K562 (cell line): Measurements from ENCODE around the gene IGIP. TPM values are rescaled to one million over a fixed set of nuclear protein-coding genes. Genes with fewer than 3 reads are reported as not detected.
A peak's percentile ranks its signal among the peaks of the same experiment; 100 is the strongest.

ENCODE experiments used
- ATAC-seq: fragments of 200-7000 bp; cut with Tn5 transposase; 3 replicates; pipeline ENCODE4 v1.9.1; 2020; ENCODE audit warnings: moderate library complexity
- BruUV-seq: library from RNA; stranded (reverse); fragments of 400-500 nt; replicated peaks from 2 replicates; lab custom pipeline; 2021; lab: Mats Ljungman, UMichigan
- CTCF ChIA-PET: fragments of 300-600 bp; formaldehyde crosslinking; extraction: SDS; loops from one replicate; lab custom pipeline; 2021; ENCODE audit warnings: low intra/inter-chr PET ratio; lab: Yijun Ruan, JAX
- POLR2A ChIA-PET: fragments of 300-600, 350-650 bp; sonication (Branson Sonifier 250); formaldehyde crosslinking; extraction: SDS; loops from one replicate; lab custom pipeline; 2021; ENCODE audit warnings: antibody characterized with exemption, inconsistent platforms; lab: Yijun Ruan, JAX
- DNase-seq, 4 experiments: peaks; one replicate each; pipeline versions ENCODE4 v3.0.0 to v3.0.0-alpha.2; 2011 to 2018; ENCODE audit warnings: low spot score in 3 of 4, mixed read lengths in 3 of 4; ENCODE audit errors: extremely low read depth in 1 of 4
- FAIRE-seq: peaks from 2 replicates; lab custom pipeline; 2011; peaks lifted over from hg19 to GRCh38; lab: Jason Lieb, UNC
- H2AFZ ChIP-seq: 2 replicates; pipeline ENCODE4 v1.6.0; 2011; ENCODE audit warnings: low read depth, low read length, control low read depth, inconsistent platforms
- H3K27ac ChIP-seq: fragments of 200-600 bp; 3 replicates; pipeline ENCODE4 v1.8.0; 2011; ENCODE audit warnings: low read depth, mild to moderate bottlenecking, control low read depth, inconsistent platforms, low read length, moderate library complexity, mixed read lengths; ENCODE audit errors: extremely low read depth
- H3K27me3 ChIP-seq, 2 experiments: fragments of 300-600 bp in 1 of 2; 2 replicates in 1 of 2; 3 replicates in 1 of 2; pipeline versions ENCODE4 v1.6.0 to v1.8.0; 2011; ENCODE audit warnings: inconsistent platforms in 2 of 2, low read length in 2 of 2, mild to moderate bottlenecking in 1 of 2, mixed read lengths in 1 of 2, moderate library complexity in 1 of 2; ENCODE audit not compliant: control insufficient read depth in 2 of 2, insufficient read depth in 2 of 2
- H3K36me3 ChIP-seq: fragments of 300-600 bp; 3 replicates; pipeline ENCODE4 v1.8.0; 2011; ENCODE audit warnings: mild to moderate bottlenecking, low read length, inconsistent platforms; ENCODE audit not compliant: control insufficient read depth, insufficient read depth
- H3K4me1 ChIP-seq, 2 experiments: fragments of 200-600 bp in 1 of 2; replicated peaks in 1 of 2; 2 replicates in 1 of 2; 3 replicates in 1 of 2; pipeline versions ENCODE4 v1.5.1 to v1.8.0; 2011; ENCODE audit warnings: inconsistent platforms in 2 of 2, low read length in 2 of 2, mild to moderate bottlenecking in 1 of 2, mixed read lengths in 1 of 2, moderate library complexity in 1 of 2; ENCODE audit not compliant: control insufficient read depth in 2 of 2, insufficient read depth in 2 of 2
- H3K4me2 ChIP-seq: 2 replicates; pipeline ENCODE4 v1.6.1; 2011; ENCODE audit warnings: low read length, control low read depth, inconsistent platforms, mixed read lengths; ENCODE audit not compliant: insufficient read depth
- H3K4me3 ChIP-seq: fragments of 200-600 bp; sonication (generic), shearing (Covaris generic); 2 replicates; pipeline ENCODE4 v1.5.1; 2016; ENCODE audit warnings: control low read depth, inconsistent platforms
- H3K79me2 ChIP-seq: fragments of 200-600 bp; 3 replicates; pipeline ENCODE4 v1.8.0; 2011; ENCODE audit warnings: low read length, inconsistent platforms; ENCODE audit not compliant: control insufficient read depth, insufficient read depth
- H3K9ac ChIP-seq, 2 experiments: 2 replicates each; pipeline versions ENCODE4 v1.6.0 to v1.6.1; 2011; ENCODE audit warnings: low read depth in 2 of 2, low read length in 2 of 2, control low read depth in 1 of 2, inconsistent platforms in 1 of 2, mild to moderate bottlenecking in 1 of 2, mixed read lengths in 1 of 2; ENCODE audit not compliant: insufficient read depth in 1 of 2
- H3K9me1 ChIP-seq: one replicate; pipeline ENCODE4 v1.6.0; 2011; ENCODE audit warnings: inconsistent platforms, mild to moderate bottlenecking, low read length, moderate library complexity; ENCODE audit not compliant: control insufficient read depth, insufficient read depth
- H3K9me3 ChIP-seq: replicated peaks from 2 replicates; pipeline ENCODE4 v1.5.1; 2011; ENCODE audit warnings: low read depth, low read length, inconsistent platforms; ENCODE audit not compliant: control insufficient read depth, insufficient read depth
- H4K20me1 ChIP-seq: replicated peaks from 2 replicates; pipeline ENCODE4 v1.6.1; 2011; ENCODE audit warnings: low read length, inconsistent platforms, mixed read lengths; ENCODE audit not compliant: control insufficient read depth, insufficient read depth
- CC2D1A ChIP-seq: fragments of 450-650 bp; IDR thresholded peaks from 2 replicates; pipeline ENCODE4 v1.6.1; 2017; ENCODE audit warnings: mild to moderate bottlenecking
- ZNF778 ChIP-seq: fragments of 450-650 bp; formaldehyde crosslinking; IDR thresholded peaks from 2 replicates; pipeline ENCODE4 v1.4.0; 2020; ENCODE audit warnings: mild to moderate bottlenecking, moderate library complexity
- WGBS: fragments of 100-300 bp; shearing (Covaris generic); methylation state at CpG from one replicate; pipeline ENCODE4 v1.1.6; 2016; ENCODE audit warnings: low coverage, mixed read lengths; ENCODE audit not compliant: insufficient coverage; ENCODE audit errors: missing lambda C conversion rate; 5-methylcytosine and 5-hydroxymethylcytosine counted together
- in situ Hi-C: fragments of 300-500 bp; cut with MboI; formaldehyde crosslinking; loops from 4 replicates; pipeline ENCODE4 v1.15.0; 2018; ENCODE audit warnings: inconsistent platforms, mixed read lengths
- intact Hi-C: fragments of 100-400 bp; cut with micrococcal nuclease; formaldehyde crosslinking; loops from 2 replicates; pipeline ENCODE4 v1.14.2; 2022
- polyA plus RNA-seq, 8 experiments: library from polyadenylated mRNA; depleted of rRNA in 4 of 8; stranded (reverse) in 5 of 8; unstranded in 3 of 8; fragments of >200 nt; fragmentation: Nextera tagmentation in 2 of 8; fragmentation: Illumina TruSeq in 1 of 8; extraction: Ambion mirVana in 2 of 8; extraction: Trizol in 1 of 8; gene quantifications; 2 replicates each; pipeline versions ENCODE4 v1.2.1 to v1.2.3, GENCODE V29; 2011 to 2014; ENCODE audit warnings: inconsistent platforms in 1 of 8, missing spikeins in 1 of 8
- total RNA-seq, 7 experiments: library from RNA; depleted of rRNA in 6 of 7; stranded (reverse); fragments of >200 nt in 6 of 7; fragmentation: Illumina TruSeq in 2 of 7; extraction: Trizol in 2 of 7; gene quantifications; 2 replicates each; pipeline versions ENCODE4 v1.2.1 to v1.2.3, GENCODE V29; 2011 to 2021; ENCODE audit warnings: low replicate concordance in 1 of 7
- TF ChIP-seq, protein P1 (sequence below), 3 experiments: IDR thresholded peaks in 2 of 3; conservative IDR thresholded peaks in 1 of 3; 2 replicates each; pipeline ENCODE4 v1.5.1; 2011 to 2012; ENCODE audit warnings: low read length in 3 of 3, mild to moderate bottlenecking in 3 of 3, control low read depth in 2 of 3, improper control_type of control experiment in 1 of 3, inconsistent platforms in 1 of 3, low read depth in 1 of 3, mixed read lengths in 1 of 3, moderate library complexity in 1 of 3; ENCODE audit not compliant: insufficient read depth in 2 of 3

Gene IGIP
- total and polyA plus RNA-seq, 9 of the 15 experiments (the other 6 are each of a cell fraction or from before 2014, with no cell fraction given), result 0.52 to 1.6 (median 1.2) TPM

DNA sequence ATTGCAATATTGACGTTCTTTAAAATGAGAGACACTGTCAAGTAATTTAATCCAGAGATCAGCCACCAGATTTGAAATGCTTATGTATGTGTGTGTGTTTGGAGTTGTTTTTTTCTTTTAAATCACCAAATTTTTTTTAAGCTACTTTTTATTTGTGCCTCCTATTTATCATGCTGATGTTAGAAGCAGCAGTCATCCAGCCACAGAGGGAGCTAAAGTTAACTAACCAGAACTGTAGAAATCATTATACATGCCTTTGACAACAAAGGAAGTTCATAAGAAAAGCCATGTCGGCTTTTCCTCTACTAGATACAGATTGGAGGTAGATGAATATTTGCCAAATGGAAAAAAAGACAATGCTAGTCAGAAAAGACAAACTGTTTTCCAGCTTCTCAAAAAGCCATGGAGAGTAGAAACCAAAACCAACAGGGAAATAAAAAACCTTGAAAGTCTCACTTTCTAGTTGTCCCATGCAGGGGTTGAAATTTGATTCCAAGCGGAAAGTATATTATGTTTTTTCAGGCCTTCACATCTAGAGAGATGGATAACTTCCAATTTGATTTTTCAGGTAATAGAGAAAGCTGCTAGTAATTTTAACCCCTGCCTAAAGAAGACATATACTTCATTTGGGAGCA is 7.3 kb upstream of the IGIP start:
- intact Hi-C loops, result loop anchor here (10.0 kb wide), 2 partner anchors 596 to 1496 kb away; partner anchors contain the start of gene DIAPH1
- ATAC-seq, result no peak
- H3K79me2 ChIP-seq, result peaks cover 47% of the 10 kb centered on the region
- TF ChIP-seq ZNF778 (CRISPR knock-in tag), result no peak
- TF ChIP-seq, protein P1, sequence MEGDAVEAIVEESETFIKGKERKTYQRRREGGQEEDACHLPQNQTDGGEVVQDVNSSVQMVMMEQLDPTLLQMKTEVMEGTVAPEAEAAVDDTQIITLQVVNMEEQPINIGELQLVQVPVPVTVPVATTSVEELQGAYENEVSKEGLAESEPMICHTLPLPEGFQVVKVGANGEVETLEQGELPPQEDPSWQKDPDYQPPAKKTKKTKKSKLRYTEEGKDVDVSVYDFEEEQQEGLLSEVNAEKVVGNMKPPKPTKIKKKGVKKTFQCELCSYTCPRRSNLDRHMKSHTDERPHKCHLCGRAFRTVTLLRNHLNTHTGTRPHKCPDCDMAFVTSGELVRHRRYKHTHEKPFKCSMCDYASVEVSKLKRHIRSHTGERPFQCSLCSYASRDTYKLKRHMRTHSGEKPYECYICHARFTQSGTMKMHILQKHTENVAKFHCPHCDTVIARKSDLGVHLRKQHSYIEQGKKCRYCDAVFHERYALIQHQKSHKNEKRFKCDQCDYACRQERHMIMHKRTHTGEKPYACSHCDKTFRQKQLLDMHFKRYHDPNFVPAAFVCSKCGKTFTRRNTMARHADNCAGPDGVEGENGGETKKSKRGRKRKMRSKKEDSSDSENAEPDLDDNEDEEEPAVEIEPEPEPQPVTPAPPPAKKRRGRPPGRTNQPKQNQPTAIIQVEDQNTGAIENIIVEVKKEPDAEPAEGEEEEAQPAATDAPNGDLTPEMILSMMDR (IDR thresholded peaks at IDR 0.05 in 2 of 3, conservative IDR thresholded peaks at IDR 0.05 in 1 of 3; ENCODE audit: insufficient read depth in 2 of 3, low read depth in 1 of 3, low read length in 3 of 3), result 0 out of 6 replicates have a peak, but pooled peaks of 1 of the 3 experiments have one; percentile 2
- TF ChIP-seq CC2D1A, result 0 out of 2 replicates have a peak, but pooled peaks have one; percentile 33
- TF ChIP-seq, all 486 proteins: peak for 2
- WGBS, result 62% methylated on average over 3 of the region's 3 CpGs
- no peak overlapping the region for H3K4me3 ChIP-seq
- H3K27ac ChIP-seq, result no peak overlapping the region
- H3K27me3 ChIP-seq, result no peaks in the 10 kb centered on the region
- in situ Hi-C loops, result no loop called here
- no TSS peak for BruUV-seq
- H3K4me2 ChIP-seq, result no peak overlapping the region
- FAIRE-seq (no peak), DNase-seq (peak in 1 of 4 experiments; percentile 21)
- no peak overlapping the region for H3K9ac ChIP-seq
- H3K9me3 ChIP-seq, result no peaks in the 10 kb centered on the region
- H4K20me1 ChIP-seq, result no peaks in the 10 kb centered on the region; the same call in 1 of the 2 replicates
- no peaks in the 10 kb centered on the region for H3K9me1 ChIP-seq
- CTCF ChIA-PET, result no interaction called here
- H3K4me1 ChIP-seq, result peaks cover 8 to 15% of the 10 kb centered on the region in 2 experiments; a peak in 4 of 5 replicates
- no peak overlapping the region for H2AFZ ChIP-seq
- no peaks in the 10 kb centered on the region; the same call in 2 of the 3 replicates for H3K36me3 ChIP-seq
- POLR2A ChIA-PET, result interaction anchor here (0.6 to 1.3 kb wide), 2 partner anchors 11 to 248 kb away, joined by 6 to 7 read pairs; no protein-coding TSS in a partner anchor
